Measurements from ENCODE around the gene TEAD2.
"Not testable (repeated sequence)": the region's sequence is repeated elsewhere in the genome, so short reads cannot be mapped to it uniquely, and the experiment has no call there.

Gene TEAD2

DNA sequence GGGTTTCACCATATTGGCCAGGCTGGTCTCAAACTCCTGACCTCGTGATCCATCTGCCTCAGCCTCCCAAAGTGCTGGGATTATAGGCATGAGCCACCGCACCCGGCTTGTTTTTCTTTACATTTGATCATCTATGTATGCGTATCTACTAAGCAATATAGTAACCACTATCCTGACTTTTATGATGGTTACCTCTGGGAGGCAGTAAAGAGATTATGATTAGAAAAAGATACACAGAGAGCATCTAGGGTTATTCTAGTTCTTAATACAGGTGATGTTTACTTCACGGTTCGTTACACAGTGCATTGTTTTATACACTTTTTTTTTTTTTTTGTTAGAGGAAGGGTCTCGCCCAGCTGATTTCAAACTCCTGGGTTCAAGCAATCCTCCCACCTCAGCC is 55.5 kb downstream of the TEAD2 start:
- H3K9me3 ChIP-seq (ENCODE audit: control insufficient read depth, low read length); H3K4me3 ChIP-seq (ENCODE audit: low read length); H3K4me1 ChIP-seq (ENCODE audit: control insufficient read depth, insufficient read depth, low read length); H3K9ac ChIP-seq (ENCODE audit: low read length); H3K36me3 ChIP-seq (ENCODE audit: control insufficient read depth, insufficient read depth, low read length); H3K27me3 ChIP-seq (ENCODE audit: control insufficient read depth, insufficient read depth, low read length): not testable (repeated sequence)

DNA sequence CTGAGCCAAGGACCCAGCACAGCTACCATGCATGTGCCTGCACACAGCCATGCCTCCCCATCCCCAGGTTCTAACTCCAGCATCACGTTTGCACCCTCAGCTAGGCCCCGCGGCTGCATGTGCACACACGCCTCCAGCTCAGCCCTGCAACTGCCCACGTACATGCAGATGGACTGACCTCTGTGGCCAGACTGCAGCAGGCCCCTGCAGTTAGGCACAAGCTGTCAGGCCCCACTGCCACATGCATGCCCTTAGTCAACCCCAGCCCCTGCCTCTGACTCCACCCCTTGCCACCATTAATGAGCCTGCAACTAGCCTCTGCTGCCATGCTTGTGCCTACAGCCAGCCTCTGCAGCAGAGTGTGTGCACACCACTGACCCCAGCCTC is 60.4 kb downstream of the TEAD2 start:
- Histone ChIP-seq H3K9ac (ENCODE audit: low read length) (no peak overlapping the region), H3K36me3 (ENCODE audit: control insufficient read depth, insufficient read depth, low read length) (no peaks in the 10 kb centered on the region), H3K4me1 (ENCODE audit: control insufficient read depth, insufficient read depth, low read length) (no peaks in the 10 kb centered on the region), H3K9me3 (ENCODE audit: control insufficient read depth, low read length) (no peaks in the 10 kb centered on the region), H3K4me3 (ENCODE audit: low read length) (no peak overlapping the region), H3K27me3 (ENCODE audit: control insufficient read depth, insufficient read depth, low read length) (no peaks in the 10 kb centered on the region)

- H3K27me3 ChIP-seq (ENCODE audit: control insufficient read depth, insufficient read depth, low read length): no peaks in the 10 kb centered on the region
- no peak overlapping the region for H3K9ac ChIP-seq (ENCODE audit: low read length)
- no peak overlapping the region for H3K4me3 ChIP-seq (ENCODE audit: low read length)
- H3K36me3 ChIP-seq (ENCODE audit: control insufficient read depth, insufficient read depth, low read length): no peaks in the 10 kb centered on the region
- H3K9me3 ChIP-seq (ENCODE audit: control insufficient read depth, low read length): no peaks in the 10 kb centered on the region
- no peaks in the 10 kb centered on the region for H3K4me1 ChIP-seq (ENCODE audit: control insufficient read depth, insufficient read depth, low read length)
Observed at GRCh38 chr19:49301165-49301865, 60.9 kb downstream of the TEAD2 start.

DNA sequence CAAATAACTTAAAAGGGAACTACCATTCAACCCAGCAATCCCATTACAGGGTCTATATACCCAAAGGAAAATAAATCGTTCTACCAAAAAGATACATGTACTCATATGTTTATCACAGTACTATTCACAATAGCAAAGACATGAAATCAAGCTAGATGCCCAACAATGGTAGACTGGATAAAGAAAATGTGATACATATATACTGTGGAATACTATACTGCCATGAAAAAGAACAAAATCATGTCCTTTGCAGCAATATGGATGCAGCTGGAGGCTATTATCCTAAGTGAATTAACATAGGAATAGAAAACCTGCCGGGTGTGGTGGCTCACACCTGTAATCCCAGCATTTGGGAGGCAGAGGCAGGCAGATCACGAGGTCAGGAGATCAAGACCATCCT is 63.6 kb downstream of the TEAD2 start:
- not testable (repeated sequence) for H3K4me1 ChIP-seq (ENCODE audit: control insufficient read depth, insufficient read depth, low read length); H3K9ac ChIP-seq (ENCODE audit: low read length); H3K27me3 ChIP-seq (ENCODE audit: control insufficient read depth, insufficient read depth, low read length); H3K36me3 ChIP-seq (ENCODE audit: control insufficient read depth, insufficient read depth, low read length); H3K4me3 ChIP-seq (ENCODE audit: low read length); H3K9me3 ChIP-seq (ENCODE audit: control insufficient read depth, low read length)

DNA sequence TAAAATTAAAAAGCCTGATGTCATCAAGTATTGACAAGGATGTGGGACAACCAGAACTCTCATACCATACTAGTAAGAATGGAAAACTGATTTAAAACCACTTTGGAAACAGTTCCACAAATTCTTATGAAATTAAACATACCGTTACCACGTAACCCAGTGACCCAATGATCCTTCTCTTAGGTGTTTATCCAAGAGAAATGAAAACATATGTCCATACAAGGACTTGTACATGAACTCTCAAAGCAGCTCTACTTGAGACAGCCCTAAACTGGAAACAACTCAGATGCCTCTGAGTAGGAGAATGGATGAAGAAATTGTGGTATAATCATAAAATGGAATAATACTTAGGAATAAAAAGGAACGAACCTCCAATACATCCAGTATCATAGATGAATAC is 64.8 kb downstream of the TEAD2 start:
- Histone ChIP-seq H3K4me1 (ENCODE audit: control insufficient read depth, insufficient read depth, low read length) (no peaks in the 10 kb centered on the region), H3K27me3 (ENCODE audit: control insufficient read depth, insufficient read depth, low read length) (no peaks in the 10 kb centered on the region), H3K9me3 (ENCODE audit: control insufficient read depth, low read length) (no peaks in the 10 kb centered on the region), H3K4me3 (ENCODE audit: low read length) (no peak overlapping the region), H3K9ac (ENCODE audit: low read length) (no peak overlapping the region), H3K36me3 (ENCODE audit: control insufficient read depth, insufficient read depth, low read length) (no peaks in the 10 kb centered on the region)

DNA sequence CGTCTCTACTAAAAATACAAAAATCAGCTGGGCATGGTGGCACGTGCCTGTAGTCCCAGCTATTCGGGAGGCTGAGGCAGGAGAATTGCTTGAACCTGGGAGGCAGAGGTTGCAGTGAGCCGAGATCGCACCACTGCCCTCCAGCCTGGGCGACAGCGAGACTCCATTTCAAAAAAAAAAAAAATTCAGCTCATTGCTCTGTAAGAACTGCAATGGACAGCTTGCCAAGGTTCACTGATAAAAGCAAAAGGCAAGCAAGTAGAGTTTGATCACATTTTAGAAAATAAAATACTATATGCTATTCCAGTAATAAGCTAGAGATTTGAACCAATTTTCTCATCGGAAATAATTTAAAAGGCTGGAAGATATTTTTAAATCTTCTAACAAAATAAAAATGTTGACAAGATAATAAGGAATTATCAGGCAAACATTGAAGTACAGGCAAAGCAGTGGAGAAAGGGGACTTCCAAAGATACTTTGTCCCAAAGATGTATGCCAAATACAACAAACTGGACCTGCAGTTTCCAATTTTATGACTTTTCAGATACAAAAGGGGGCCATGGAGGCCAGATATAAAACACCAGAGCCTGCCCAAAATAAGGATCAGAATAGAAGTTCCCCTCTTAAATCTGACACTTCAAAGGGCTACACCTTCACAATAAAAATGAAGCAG is 66.9 kb downstream of the TEAD2 start:
- no peak overlapping the region for H3K9ac ChIP-seq (ENCODE audit: low read length)
- no peaks in the 10 kb centered on the region for H3K36me3 ChIP-seq (ENCODE audit: control insufficient read depth, insufficient read depth, low read length)
- H3K4me3 ChIP-seq (ENCODE audit: low read length): no peak overlapping the region
- H3K27me3 ChIP-seq (ENCODE audit: control insufficient read depth, insufficient read depth, low read length): no peaks in the 10 kb centered on the region
- H3K4me1 ChIP-seq (ENCODE audit: control insufficient read depth, insufficient read depth, low read length): no peaks in the 10 kb centered on the region
- H3K9me3 ChIP-seq (ENCODE audit: control insufficient read depth, low read length): no peaks in the 10 kb centered on the region

DNA sequence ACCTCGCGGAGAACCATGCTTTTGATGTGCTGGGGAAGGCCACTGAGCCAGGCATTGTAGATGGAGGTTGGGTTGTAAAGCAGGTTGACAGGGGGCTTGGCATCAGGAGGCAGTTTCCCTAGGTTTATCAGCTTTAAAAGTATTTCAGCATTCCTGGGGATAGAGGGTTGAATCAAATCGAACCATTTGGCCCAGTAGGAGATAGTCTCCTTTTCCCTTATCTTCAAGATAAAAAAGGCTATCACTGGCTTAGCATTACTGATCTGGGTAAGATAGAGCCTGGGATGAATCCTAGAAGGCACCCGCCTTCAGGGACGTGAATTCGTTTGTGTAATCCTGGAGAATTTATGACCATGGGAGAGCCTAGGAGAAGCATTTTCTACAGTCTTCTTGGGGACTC is 67.8 kb downstream of the TEAD2 start:
- no peak overlapping the region for H3K9ac ChIP-seq (ENCODE audit: low read length)
- H3K4me1 ChIP-seq (ENCODE audit: control insufficient read depth, insufficient read depth, low read length): no peaks in the 10 kb centered on the region
- H3K4me3 ChIP-seq (ENCODE audit: low read length): no peak overlapping the region
- H3K9me3 ChIP-seq (ENCODE audit: control insufficient read depth, low read length): no peaks in the 10 kb centered on the region
- H3K27me3 ChIP-seq (ENCODE audit: control insufficient read depth, insufficient read depth, low read length): no peaks in the 10 kb centered on the region
- H3K36me3 ChIP-seq (ENCODE audit: control insufficient read depth, insufficient read depth, low read length): no peaks in the 10 kb centered on the region
